ENCODE results near the gene JADE2.

The JADE2 gene

GRCh38 chr5:134530301-134531077 lies 5.0 kb downstream of the JADE2 start:
- H3K27ac ChIP-seq (ENCODE audit: insufficient read depth, low read depth, low read length, poor library complexity, severe bottlenecking): no peak overlapping the region
- no peaks in the 10 kb centered on the region for H3K36me3 ChIP-seq (ENCODE audit: control insufficient read depth, insufficient read depth, low read length)
- 76 to 86% methylated on average over 8 of the region's 8 CpGs for WGBS, 2 experiments
- H3K4me1 ChIP-seq (ENCODE audit: control insufficient read depth, insufficient read depth, low read length): peaks cover 29% of the 10 kb centered on the region
- H3K9me3 ChIP-seq (ENCODE audit: control insufficient read depth, low read length): no peaks in the 10 kb centered on the region
- peaks cover 14% of the 10 kb centered on the region for H3K27me3 ChIP-seq (ENCODE audit: control insufficient read depth, insufficient read depth, low read length, poor library complexity, severe bottlenecking)
- no peak overlapping the region for H3K4me3 ChIP-seq (ENCODE audit: insufficient read depth, low read depth, low read length)

GRCh38 chr5:134533115-134533815 lies 7.8 kb downstream of the JADE2 start:
- 77 to 84% methylated on average over 10 of the region's 10 CpGs for WGBS, 2 experiments
- H3K27me3 ChIP-seq (ENCODE audit: control insufficient read depth, insufficient read depth, low read length, poor library complexity, severe bottlenecking): no peaks in the 10 kb centered on the region
- H3K27ac ChIP-seq (ENCODE audit: insufficient read depth, low read depth, low read length, poor library complexity, severe bottlenecking): no peak overlapping the region
- no peaks in the 10 kb centered on the region for H3K9me3 ChIP-seq (ENCODE audit: control insufficient read depth, low read length)
- H3K36me3 ChIP-seq (ENCODE audit: control insufficient read depth, insufficient read depth, low read length): no peaks in the 10 kb centered on the region
- peaks cover 25% of the 10 kb centered on the region for H3K4me1 ChIP-seq (ENCODE audit: control insufficient read depth, insufficient read depth, low read length)
- H3K4me3 ChIP-seq (ENCODE audit: insufficient read depth, low read depth, low read length): no peak overlapping the region

- no peaks in the 10 kb centered on the region for H3K27me3 ChIP-seq (ENCODE audit: control insufficient read depth, insufficient read depth, low read length, poor library complexity, severe bottlenecking)
- H3K36me3 ChIP-seq (ENCODE audit: control insufficient read depth, insufficient read depth, low read length): no peaks in the 10 kb centered on the region
- H3K4me3 ChIP-seq (ENCODE audit: insufficient read depth, low read depth, low read length): no peak overlapping the region
- no peaks in the 10 kb centered on the region for H3K9me3 ChIP-seq (ENCODE audit: control insufficient read depth, low read length)
- peaks cover 17% of the 10 kb centered on the region for H3K4me1 ChIP-seq (ENCODE audit: control insufficient read depth, insufficient read depth, low read length)
- WGBS, 2 experiments: 80 to 83% methylated on average over 10 of the region's 10 CpGs
- H3K27ac ChIP-seq (ENCODE audit: insufficient read depth, low read depth, low read length, poor library complexity, severe bottlenecking): no peak overlapping the region
These were observed 8.7 kb downstream of the JADE2 start for GRCh38 chr5:134534058-134534725.

GRCh38 chr5:134534726-134535110 lies 9.2 kb downstream of the JADE2 start:
- WGBS, 2 experiments: 69 to 73% methylated on average over 5 of the region's 5 CpGs
- Histone ChIP-seq H3K4me1 (ENCODE audit: control insufficient read depth, insufficient read depth, low read length) (peaks cover 20% of the 10 kb centered on the region), H3K9me3 (ENCODE audit: control insufficient read depth, low read length) (no peaks in the 10 kb centered on the region), H3K4me3 (ENCODE audit: insufficient read depth, low read depth, low read length) (no peak overlapping the region), H3K36me3 (ENCODE audit: control insufficient read depth, insufficient read depth, low read length) (no peaks in the 10 kb centered on the region), H3K27me3 (ENCODE audit: control insufficient read depth, insufficient read depth, low read length, poor library complexity, severe bottlenecking) (no peaks in the 10 kb centered on the region), H3K27ac (ENCODE audit: insufficient read depth, low read depth, low read length, poor library complexity, severe bottlenecking) (no peak overlapping the region)

- Histone ChIP-seq H3K27me3 (ENCODE audit: control insufficient read depth, insufficient read depth, low read length, poor library complexity, severe bottlenecking) (no peaks in the 10 kb centered on the region), H3K4me1 (ENCODE audit: control insufficient read depth, insufficient read depth, low read length) (peaks cover 22% of the 10 kb centered on the region), H3K36me3 (ENCODE audit: control insufficient read depth, insufficient read depth, low read length) (no peaks in the 10 kb centered on the region), H3K9me3 (ENCODE audit: control insufficient read depth, low read length) (no peaks in the 10 kb centered on the region), H3K4me3 (ENCODE audit: insufficient read depth, low read depth, low read length) (no peak overlapping the region), H3K27ac (ENCODE audit: insufficient read depth, low read depth, low read length, poor library complexity, severe bottlenecking) (no peak overlapping the region)
- WGBS, 2 experiments: 88 to 90% methylated on average over 1 of the region's 1 CpG
These were observed 11.4 kb downstream of the JADE2 start for GRCh38 chr5:134536876-134537275.

GRCh38 chr5:134537297-134537696 lies 11.8 kb downstream of the JADE2 start:
- peaks cover 22% of the 10 kb centered on the region for H3K4me1 ChIP-seq (ENCODE audit: control insufficient read depth, insufficient read depth, low read length)
- no peaks in the 10 kb centered on the region for H3K9me3 ChIP-seq (ENCODE audit: control insufficient read depth, low read length)
- no peak overlapping the region for H3K27ac ChIP-seq (ENCODE audit: insufficient read depth, low read depth, low read length, poor library complexity, severe bottlenecking)
- H3K27me3 ChIP-seq (ENCODE audit: control insufficient read depth, insufficient read depth, low read length, poor library complexity, severe bottlenecking): no peaks in the 10 kb centered on the region
- no peaks in the 10 kb centered on the region for H3K36me3 ChIP-seq (ENCODE audit: control insufficient read depth, insufficient read depth, low read length)
- H3K4me3 ChIP-seq (ENCODE audit: insufficient read depth, low read depth, low read length): no peak overlapping the region

- H3K36me3 ChIP-seq (ENCODE audit: control insufficient read depth, insufficient read depth, low read length): no peaks in the 10 kb centered on the region
- WGBS, 2 experiments: 86 to 90% methylated on average over 3 of the region's 3 CpGs
- no peak overlapping the region for H3K4me3 ChIP-seq (ENCODE audit: insufficient read depth, low read depth, low read length)
- no peak overlapping the region for H3K27ac ChIP-seq (ENCODE audit: insufficient read depth, low read depth, low read length, poor library complexity, severe bottlenecking)
- peaks cover 22% of the 10 kb centered on the region for H3K4me1 ChIP-seq (ENCODE audit: control insufficient read depth, insufficient read depth, low read length)
- H3K9me3 ChIP-seq (ENCODE audit: control insufficient read depth, low read length): no peaks in the 10 kb centered on the region
- no peaks in the 10 kb centered on the region for H3K27me3 ChIP-seq (ENCODE audit: control insufficient read depth, insufficient read depth, low read length, poor library complexity, severe bottlenecking)
These were observed 12.8 kb downstream of the JADE2 start for GRCh38 chr5:134538296-134538695.

GRCh38 chr5:134539732-134540131 lies 14.3 kb downstream of the JADE2 start:
- Histone ChIP-seq H3K9me3 (ENCODE audit: control insufficient read depth, low read length) (no peaks in the 10 kb centered on the region), H3K4me3 (ENCODE audit: insufficient read depth, low read depth, low read length) (no peak overlapping the region), H3K4me1 (ENCODE audit: control insufficient read depth, insufficient read depth, low read length) (peaks cover 22% of the 10 kb centered on the region), H3K27me3 (ENCODE audit: control insufficient read depth, insufficient read depth, low read length, poor library complexity, severe bottlenecking) (no peaks in the 10 kb centered on the region), H3K27ac (ENCODE audit: insufficient read depth, low read depth, low read length, poor library complexity, severe bottlenecking) (peak overlapping the region; percentile 42), H3K36me3 (ENCODE audit: control insufficient read depth, insufficient read depth, low read length) (no peaks in the 10 kb centered on the region)
- 9 to 23% methylated on average over 2 of the region's 2 CpGs for WGBS, 2 experiments

- H3K4me3 ChIP-seq (ENCODE audit: insufficient read depth, low read depth, low read length): no peak overlapping the region
- 94% methylated on average over 15 of the region's 15 CpGs for WGBS, 2 experiments
- H3K36me3 ChIP-seq (ENCODE audit: control insufficient read depth, insufficient read depth, low read length): no peaks in the 10 kb centered on the region
- no peaks in the 10 kb centered on the region for H3K27me3 ChIP-seq (ENCODE audit: control insufficient read depth, insufficient read depth, low read length, poor library complexity, severe bottlenecking)
- no peaks in the 10 kb centered on the region for H3K9me3 ChIP-seq (ENCODE audit: control insufficient read depth, low read length)
- H3K4me1 ChIP-seq (ENCODE audit: control insufficient read depth, insufficient read depth, low read length): peaks cover 17% of the 10 kb centered on the region
- no peak overlapping the region for H3K27ac ChIP-seq (ENCODE audit: insufficient read depth, low read depth, low read length, poor library complexity, severe bottlenecking)
These were observed 15.6 kb downstream of the JADE2 start for GRCh38 chr5:134540747-134541733.
